Kidney tubule cell (primary cell): ENCODE results near the gene MBNL1.

Source experiments
- DNase-seq: peaks from one replicate; pipeline ENCODE4 v3.0.0-alpha.2; 2018; ENCODE audit warnings: low spot score

MBNL1 gene

DNA sequence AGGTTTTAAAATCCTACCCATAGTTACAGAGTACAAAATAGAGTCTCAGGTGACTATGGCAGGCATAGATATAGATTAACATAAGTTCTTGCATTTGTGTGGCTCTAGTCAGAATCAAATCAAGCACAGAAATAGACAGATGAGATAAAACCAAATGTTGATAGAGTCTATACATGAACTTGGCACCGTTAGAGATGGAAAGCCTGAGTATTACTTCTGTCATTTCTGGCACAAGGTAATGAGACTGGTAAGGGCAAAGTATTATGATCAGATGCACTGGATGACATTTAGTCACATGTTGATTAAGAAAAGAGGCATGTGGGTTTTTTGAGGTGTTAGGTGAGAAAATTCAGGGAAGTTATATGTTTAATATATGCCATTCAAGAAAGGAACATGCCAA is 219.7 kb downstream of the MBNL1 start:
- no peak for DNase-seq

DNA sequence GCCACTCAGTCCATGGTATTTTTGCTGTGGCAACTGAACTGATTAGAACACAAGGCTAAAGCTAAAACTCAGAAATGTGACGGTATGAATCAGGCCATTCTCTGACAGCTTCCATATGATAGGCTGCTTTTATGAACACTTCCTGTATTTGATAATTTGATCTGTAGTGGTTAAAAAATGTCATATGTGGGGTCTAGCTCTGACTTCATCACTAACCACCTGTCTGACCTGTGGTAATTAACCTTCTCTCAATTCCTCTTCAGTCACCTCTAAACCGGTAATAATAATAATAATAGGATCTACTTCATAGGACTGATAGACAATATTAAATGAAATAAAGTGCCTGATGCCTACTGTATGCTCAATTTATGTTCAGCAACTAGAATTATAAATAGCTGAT is 223.2 kb downstream of the MBNL1 start:
- no peak for DNase-seq

DNA sequence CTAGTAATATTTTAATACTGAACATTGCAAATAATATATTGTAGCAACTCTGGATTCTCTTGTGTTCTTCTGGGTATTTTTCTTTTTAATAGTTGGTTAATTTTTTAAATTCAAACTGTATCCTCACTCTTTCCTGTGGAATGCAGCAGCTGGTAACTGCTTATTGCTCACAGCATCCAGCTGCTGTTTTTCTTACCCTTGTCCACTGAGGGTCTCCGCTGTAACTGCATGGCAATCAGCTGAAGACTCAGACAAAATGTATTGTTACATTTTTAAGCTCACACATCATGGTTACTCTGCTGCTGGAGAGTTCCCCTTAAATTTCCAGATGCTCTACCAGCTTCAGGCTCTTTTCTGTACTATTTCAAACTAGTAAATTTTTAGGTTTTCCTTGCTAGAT is 227.6 kb downstream of the MBNL1 start:
- DNase-seq: no peak

DNA sequence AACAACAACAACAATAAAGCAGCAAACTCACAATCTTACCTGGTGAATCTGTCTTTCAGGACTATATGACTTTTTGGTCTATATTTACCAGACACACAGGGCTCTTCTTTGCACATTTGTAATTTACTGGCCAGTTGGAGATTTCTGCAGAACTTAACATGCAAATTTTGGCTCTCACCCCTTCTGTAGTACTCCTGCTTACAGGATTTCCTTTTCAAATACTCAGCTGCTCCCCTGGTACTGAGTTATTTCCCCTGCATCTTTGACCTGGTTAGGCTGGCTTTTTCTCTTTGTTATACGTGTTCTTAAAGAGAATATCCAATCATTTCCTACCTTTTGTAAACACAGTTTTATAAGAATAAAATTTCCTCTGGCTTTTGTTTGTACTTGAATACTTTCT is 228.0 kb downstream of the MBNL1 start:
- no peak for DNase-seq

DNA sequence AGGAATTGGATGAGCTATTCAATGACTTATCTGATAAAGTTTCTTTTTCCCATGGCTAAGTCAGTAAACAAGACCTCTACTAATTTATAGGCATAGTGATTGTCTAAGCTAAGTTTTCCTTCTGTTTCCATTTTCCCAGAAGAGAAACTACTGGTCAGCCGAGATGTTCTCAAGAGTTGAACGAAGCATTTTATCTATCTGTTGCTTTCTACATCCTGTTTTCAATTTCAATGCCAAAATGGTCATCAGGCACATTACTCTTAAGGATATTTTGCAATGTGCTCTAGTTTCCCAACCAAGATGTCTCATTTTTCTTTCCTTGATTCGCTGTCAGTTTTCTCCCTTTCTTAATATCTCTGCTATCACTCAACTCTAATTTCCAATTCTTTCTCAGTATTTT is 228.7 kb downstream of the MBNL1 start:
- DNase-seq: no peak

DNA sequence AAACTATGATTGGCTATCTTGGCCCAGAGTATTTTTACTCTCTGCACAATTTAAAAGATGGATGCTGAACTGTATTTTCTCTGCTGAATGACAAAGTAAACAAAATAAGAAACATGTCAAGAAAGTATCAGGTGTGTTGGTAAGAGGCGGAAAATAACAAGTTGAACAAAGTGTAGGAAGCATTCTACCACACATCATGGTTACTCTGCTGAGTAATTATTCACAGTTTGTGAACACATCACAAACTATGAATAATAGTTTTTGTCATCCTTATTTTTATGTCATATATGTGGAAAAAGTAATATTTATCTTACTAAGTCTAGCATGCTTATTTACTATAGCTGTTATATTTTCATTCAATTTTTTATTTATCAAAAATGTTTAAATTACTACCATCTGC is 229.2 kb downstream of the MBNL1 start:
- no peak for DNase-seq

DNA sequence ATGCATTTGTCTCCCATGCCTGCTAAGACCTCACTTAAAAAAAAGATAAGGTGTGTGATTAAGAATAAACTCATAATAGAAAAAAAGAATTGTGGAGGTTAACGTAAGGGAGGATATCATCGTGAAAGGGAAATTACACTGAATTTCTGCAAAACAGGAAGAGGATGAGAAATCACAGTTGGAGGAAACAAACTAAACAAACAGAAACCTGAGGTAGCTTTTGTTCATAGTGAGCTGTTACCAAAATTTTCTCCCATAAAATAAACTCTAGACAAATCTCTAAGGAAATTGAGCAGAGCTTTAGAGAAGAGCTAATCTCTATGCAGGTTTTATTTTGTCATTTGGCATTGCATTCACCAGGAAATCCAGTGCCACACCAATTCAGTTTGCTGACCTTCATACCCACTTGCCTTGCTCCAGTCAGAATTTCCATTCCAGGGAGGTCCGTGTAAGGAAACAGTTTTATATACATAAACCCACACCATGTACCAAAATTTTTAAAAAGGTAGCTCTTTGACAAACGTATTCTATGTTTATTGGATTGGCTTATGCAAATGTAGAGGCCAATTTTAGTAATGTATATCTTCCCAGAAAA is 231.2 kb downstream of the MBNL1 start:
- no peak for DNase-seq

DNA sequence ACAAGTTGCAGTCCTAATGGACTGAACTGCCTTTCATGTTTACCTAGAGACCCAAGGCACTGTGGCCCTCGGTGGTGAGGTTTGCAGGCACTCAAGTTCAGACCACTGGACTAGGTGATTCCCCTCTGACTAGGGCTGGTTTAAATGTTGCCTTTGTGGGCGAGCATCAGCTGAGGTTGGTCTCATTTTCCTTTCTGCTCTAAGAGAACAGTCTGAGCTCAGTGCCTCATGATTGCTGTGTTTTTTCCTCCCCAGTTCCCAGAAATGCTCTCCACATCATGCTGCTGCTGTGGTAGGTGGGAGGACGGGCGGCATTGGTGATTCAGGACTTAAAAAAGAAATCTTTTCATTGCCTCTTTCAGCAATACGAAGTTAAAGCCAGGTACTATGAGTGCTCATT is 237.2 kb downstream of the MBNL1 start:
- no peak for DNase-seq

DNA sequence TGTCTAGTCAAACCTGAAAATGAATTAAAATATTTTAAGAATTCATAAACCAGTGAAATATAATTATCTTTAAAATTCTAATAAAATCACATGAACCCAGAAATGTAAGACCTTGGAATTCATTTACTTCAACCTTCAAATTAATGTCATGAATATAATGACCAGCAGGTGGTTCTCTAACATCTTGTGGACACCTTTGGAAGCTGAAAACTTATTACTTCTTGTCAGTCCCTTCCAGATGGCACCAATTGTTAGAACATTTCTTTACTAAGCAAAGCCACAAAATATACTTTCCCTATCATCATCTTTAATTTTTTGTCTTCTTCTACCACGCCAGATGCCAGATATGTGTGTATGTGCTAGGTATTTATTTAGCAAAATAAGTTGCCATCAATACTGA is 240.0 kb downstream of the MBNL1 start:
- no peak for DNase-seq

DNA sequence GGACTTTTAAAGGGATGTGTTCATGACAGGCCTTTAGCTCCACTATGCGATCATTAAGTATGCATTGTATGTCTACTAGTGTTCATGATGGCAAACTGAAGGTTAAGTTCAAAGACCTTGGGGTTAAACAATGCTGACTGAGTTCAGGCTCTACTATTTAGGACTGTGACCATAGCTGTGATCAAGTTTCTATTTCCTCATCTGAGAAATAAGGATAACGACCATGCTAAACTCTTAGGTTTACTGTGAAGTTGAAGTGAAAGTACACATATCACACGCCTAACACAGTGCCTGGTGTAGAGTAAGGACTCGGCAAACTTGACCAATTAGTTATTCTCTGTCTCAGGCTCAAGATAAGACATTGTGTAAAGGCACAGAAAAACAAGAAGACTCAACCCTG is 243.2 kb downstream of the MBNL1 start:
- DNase-seq: no peak

DNA sequence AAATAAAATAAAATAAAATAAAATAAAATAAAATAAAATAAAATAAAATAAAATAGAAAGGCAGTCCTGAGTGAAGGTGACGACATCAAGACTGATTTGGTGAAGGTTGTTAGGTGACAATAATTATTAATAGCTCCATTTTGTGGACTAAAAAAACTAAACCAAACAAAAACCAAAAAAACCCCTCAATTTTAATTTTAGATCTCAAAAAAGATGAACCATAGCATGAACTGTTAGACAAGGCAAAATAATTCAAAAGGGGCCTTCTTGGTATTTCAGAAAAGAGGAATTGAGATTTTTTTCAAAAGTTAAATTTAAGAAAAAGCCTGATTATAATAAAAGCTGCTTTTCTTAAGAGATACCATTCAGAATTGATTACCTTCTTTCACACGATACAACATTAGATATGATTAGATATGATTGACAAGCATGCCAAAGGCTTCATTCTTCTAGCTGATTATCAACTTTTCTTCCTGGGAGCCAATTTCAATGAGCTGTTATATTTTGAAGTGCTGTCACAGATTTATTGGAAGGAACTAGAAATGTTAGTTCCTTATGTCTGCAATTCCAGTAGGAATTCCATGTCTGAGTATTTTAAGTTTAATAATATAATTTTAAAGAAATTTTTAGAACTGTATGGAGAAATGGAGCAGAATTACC is 244.7 kb downstream of the MBNL1 start:
- no peak for DNase-seq
